Measurements from ENCODE around the gene LIFR.

LIFR gene

DNA sequence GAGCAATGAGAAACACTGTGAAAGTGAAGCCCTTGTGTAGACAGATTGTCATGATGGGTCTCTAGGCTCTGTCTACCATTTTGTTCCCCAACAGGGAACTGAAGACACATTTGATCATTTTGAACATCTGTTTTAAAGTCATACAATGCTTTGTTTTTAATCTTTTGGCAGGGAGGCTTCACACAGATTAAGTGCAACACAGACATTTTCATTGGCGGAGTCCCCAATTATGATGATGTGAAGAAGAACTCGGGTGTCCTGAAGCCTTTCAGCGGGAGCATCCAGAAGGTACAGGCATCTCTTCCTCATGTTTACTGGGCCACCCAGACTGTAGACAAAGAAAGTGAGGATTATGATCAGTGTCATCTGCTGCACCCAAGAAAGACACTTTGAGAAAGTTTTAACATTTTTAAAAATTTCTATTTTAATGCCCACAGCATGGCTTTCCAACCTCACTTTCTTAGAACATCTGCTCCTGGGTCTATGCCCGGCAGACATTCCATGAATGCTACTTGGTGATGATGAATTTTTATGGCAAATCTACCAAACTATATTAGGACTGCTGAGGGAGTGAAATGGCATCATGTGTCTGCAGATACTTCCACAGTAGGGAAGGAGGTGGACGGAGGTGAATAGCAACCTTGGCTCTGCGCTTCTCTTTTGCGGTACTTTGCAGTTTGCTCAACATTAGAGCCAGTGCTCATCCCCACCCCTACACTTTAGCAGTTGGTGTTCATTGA is 121.3 kb downstream of the LIFR start:
- Histone ChIP-seq H3K9me3 (ENCODE audit: insufficient read depth, low read depth, low read length) (no peaks in the 10 kb centered on the region), H3K4me2 (ENCODE audit: low read depth, low read length, poor library complexity, severe bottlenecking) (no peak overlapping the region), H3K9ac (ENCODE audit: low read depth, low read length, poor library complexity, severe bottlenecking) (no peak overlapping the region), H3K9me2 (replicated peaks; ENCODE audit: low read depth, low read length) (no peaks in the 10 kb centered on the region), H3K4me1 (ENCODE audit: insufficient read depth, low read length, poor library complexity, severe bottlenecking) (no peaks in the 10 kb centered on the region), H4K20me1 (ENCODE audit: insufficient read depth, low read length, poor library complexity, severe bottlenecking) (no peaks in the 10 kb centered on the region), H3K79me2 (ENCODE audit: insufficient read depth, low read length) (no peaks in the 10 kb centered on the region), H3K4me3 (ENCODE audit: low read length, poor library complexity, severe bottlenecking) (no peak overlapping the region), H3K27me3 (ENCODE audit: insufficient read depth, low read length, poor library complexity, severe bottlenecking) (no peaks in the 10 kb centered on the region), H2AFZ (ENCODE audit: low read length) (no peak overlapping the region), H3F3A (ENCODE audit: low read depth) (no peaks in the 10 kb centered on the region), H3K36me3 (ENCODE audit: insufficient read depth, low read length) (no peaks in the 10 kb centered on the region)
- TF ChIP-seq, protein P1, sequence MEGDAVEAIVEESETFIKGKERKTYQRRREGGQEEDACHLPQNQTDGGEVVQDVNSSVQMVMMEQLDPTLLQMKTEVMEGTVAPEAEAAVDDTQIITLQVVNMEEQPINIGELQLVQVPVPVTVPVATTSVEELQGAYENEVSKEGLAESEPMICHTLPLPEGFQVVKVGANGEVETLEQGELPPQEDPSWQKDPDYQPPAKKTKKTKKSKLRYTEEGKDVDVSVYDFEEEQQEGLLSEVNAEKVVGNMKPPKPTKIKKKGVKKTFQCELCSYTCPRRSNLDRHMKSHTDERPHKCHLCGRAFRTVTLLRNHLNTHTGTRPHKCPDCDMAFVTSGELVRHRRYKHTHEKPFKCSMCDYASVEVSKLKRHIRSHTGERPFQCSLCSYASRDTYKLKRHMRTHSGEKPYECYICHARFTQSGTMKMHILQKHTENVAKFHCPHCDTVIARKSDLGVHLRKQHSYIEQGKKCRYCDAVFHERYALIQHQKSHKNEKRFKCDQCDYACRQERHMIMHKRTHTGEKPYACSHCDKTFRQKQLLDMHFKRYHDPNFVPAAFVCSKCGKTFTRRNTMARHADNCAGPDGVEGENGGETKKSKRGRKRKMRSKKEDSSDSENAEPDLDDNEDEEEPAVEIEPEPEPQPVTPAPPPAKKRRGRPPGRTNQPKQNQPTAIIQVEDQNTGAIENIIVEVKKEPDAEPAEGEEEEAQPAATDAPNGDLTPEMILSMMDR (conservative IDR thresholded peaks at IDR 0.05; ENCODE audit: low read length), result no peak
- TF ChIP-seq EZH2phosphoT487 (IDR thresholded peaks at IDR 0.05; ENCODE audit: borderline replicate concordance), result no peak

DNA sequence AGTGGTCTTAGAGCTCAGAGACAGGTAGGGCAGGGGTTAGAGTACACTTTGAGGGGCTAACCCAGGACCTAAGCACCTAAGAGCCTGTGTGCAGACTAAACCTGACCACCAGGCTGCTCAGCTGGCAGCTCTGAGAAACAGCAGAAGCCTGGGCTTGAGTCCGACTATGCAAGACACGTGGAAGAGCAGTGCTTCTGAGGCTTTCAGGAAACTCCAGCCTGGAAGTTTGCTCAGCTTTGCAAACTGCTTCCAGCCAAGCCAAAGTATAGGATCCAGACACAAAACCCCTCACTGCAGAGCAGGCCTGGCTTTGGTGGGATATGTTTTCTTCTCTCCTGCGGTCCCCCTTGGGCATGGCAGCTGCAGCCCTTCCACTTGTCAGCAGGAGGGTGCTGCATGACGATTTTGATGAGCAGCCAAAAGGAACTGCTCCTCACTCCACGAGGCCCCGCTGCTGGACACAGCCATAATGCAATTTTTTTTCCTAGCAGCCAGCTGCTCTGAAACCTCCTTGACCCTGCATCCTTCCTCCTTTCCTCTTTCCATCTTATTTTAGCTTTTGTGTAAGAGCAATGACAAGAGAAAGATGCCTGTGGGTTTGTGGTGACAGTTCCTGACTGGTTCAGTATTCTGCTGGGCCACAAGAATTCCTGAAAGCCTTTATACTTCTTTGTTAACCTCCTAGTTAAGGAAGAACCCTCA is 123.1 kb downstream of the LIFR start:
- no peak overlapping the region for H3K4me2 ChIP-seq (ENCODE audit: low read depth, low read length, poor library complexity, severe bottlenecking)
- no peak overlapping the region for H3K9ac ChIP-seq (ENCODE audit: low read depth, low read length, poor library complexity, severe bottlenecking)
- H3K4me1 ChIP-seq (ENCODE audit: insufficient read depth, low read length, poor library complexity, severe bottlenecking), result no peaks in the 10 kb centered on the region
- no peaks in the 10 kb centered on the region for H3K36me3 ChIP-seq (ENCODE audit: insufficient read depth, low read length)
- no peaks in the 10 kb centered on the region for H3K79me2 ChIP-seq (ENCODE audit: insufficient read depth, low read length)
- H3K27me3 ChIP-seq (ENCODE audit: insufficient read depth, low read length, poor library complexity, severe bottlenecking), result no peaks in the 10 kb centered on the region
- no peak overlapping the region for H3K4me3 ChIP-seq (ENCODE audit: low read length, poor library complexity, severe bottlenecking)
- H3K9me2 ChIP-seq (replicated peaks; ENCODE audit: low read depth, low read length), result no peaks in the 10 kb centered on the region
- H3F3A ChIP-seq (ENCODE audit: low read depth), result no peaks in the 10 kb centered on the region
- H3K9me3 ChIP-seq (ENCODE audit: insufficient read depth, low read depth, low read length), result no peaks in the 10 kb centered on the region
- TF ChIP-seq, protein P1 (conservative IDR thresholded peaks at IDR 0.05; ENCODE audit: low read length), result no peak
- TF ChIP-seq EZH2phosphoT487 (IDR thresholded peaks at IDR 0.05; ENCODE audit: borderline replicate concordance), result no peak
- H2AFZ ChIP-seq (ENCODE audit: low read length), result no peak overlapping the region
- no peaks in the 10 kb centered on the region for H4K20me1 ChIP-seq (ENCODE audit: insufficient read depth, low read length, poor library complexity, severe bottlenecking)

DNA sequence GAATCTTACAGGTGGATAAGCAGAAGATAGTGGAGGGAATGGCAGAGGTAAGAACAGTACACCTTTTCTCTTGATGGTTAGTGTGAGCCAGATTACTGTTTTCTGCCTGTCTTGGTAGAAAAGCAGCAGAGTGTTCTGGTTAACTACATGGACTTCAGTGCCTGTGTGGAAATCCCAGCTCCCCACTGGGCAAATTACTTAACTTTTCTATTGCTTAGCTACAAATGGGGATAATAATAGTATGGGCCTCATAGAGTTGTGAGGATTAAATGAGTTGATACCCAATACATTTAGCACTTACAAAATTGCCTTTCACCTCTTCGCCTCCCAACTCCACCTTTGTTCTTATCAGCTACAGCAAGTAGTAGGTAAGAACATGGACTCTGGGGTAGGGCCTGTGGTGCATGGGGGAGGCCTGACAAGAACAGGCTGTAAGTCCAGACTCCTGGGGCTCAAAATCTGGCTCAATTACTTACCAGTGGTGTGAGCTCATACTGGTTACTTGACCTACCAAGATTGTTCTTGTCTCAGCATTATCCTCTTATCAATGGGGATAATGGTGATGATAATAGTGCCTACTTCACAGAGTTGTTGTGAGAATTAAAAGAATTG is 125.1 kb downstream of the LIFR start:
- Histone ChIP-seq H3F3A (ENCODE audit: low read depth) (no peaks in the 10 kb centered on the region), H3K4me2 (ENCODE audit: low read depth, low read length, poor library complexity, severe bottlenecking) (no peak overlapping the region), H3K9ac (ENCODE audit: low read depth, low read length, poor library complexity, severe bottlenecking) (no peak overlapping the region), H3K4me3 (ENCODE audit: low read length, poor library complexity, severe bottlenecking) (no peak overlapping the region), H3K27me3 (ENCODE audit: insufficient read depth, low read length, poor library complexity, severe bottlenecking) (no peaks in the 10 kb centered on the region), H4K20me1 (ENCODE audit: insufficient read depth, low read length, poor library complexity, severe bottlenecking) (no peaks in the 10 kb centered on the region), H3K9me2 (replicated peaks; ENCODE audit: low read depth, low read length) (no peaks in the 10 kb centered on the region), H3K36me3 (ENCODE audit: insufficient read depth, low read length) (no peaks in the 10 kb centered on the region), H3K9me3 (ENCODE audit: insufficient read depth, low read depth, low read length) (no peaks in the 10 kb centered on the region), H2AFZ (ENCODE audit: low read length) (no peak overlapping the region), H3K4me1 (ENCODE audit: insufficient read depth, low read length, poor library complexity, severe bottlenecking) (no peaks in the 10 kb centered on the region), H3K79me2 (ENCODE audit: insufficient read depth, low read length) (no peaks in the 10 kb centered on the region)
- TF ChIP-seq, protein P1 (conservative IDR thresholded peaks at IDR 0.05; ENCODE audit: low read length), result no peak
- no peak for TF ChIP-seq EZH2phosphoT487 (IDR thresholded peaks at IDR 0.05; ENCODE audit: borderline replicate concordance)

Data from Loucy (cell line).